OCI-M2 (cell line): ENCODE results near the gene SPIN3.
"Not testable (repeated sequence)": the region's sequence is repeated elsewhere in the genome, so short reads cannot be mapped to it uniquely, and the experiment has no call there.

Experiments used
- DNase-seq: peaks from one replicate; lab custom pipeline; 2025; ENCODE audit not compliant: unreplicated experiment; lab: John Stamatoyannopoulos, UW

The SPIN3 gene

DNA sequence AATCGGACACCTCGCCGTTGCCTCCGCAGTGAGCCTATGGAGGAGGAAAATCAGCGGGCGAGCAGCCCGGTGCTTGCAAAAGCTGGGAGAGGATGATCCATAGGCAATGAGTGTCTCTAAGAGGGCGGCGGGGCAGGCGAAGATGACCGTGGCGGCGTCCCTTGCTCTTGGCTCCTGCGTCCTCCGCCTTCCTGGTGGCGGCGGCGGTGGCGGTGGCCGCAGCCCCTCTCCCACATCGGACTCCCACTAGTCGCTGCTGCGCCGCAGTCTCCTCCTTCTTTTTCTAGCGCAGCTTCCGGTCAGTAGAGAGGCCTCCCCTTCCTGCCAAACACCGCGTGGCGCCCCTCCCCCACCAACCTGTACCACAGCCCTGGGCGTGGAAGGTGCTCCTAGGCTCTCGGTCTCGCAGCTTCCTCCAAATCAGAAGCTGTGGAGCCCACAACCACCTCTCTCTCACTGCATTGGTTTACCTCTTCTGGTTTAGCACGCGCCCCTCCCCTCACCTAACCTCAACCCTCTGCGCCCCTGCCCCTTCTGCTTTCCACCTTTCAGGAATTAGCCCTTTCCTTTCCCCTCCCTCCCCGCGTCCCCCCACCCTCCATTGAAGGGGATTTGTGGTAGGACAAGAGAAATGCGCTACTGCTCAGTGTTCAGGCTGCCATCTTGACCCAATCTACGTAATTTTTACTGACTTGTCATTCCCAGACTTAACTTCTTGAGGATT lies at the start of gene SPIN3:
Gene SPIN3, minus strand, starts transcription at position 271 of the 724 bp plus-strand sequence. CDS start 594 bp downstream, outside the sequence.
- DNase-seq: no peak

DNA sequence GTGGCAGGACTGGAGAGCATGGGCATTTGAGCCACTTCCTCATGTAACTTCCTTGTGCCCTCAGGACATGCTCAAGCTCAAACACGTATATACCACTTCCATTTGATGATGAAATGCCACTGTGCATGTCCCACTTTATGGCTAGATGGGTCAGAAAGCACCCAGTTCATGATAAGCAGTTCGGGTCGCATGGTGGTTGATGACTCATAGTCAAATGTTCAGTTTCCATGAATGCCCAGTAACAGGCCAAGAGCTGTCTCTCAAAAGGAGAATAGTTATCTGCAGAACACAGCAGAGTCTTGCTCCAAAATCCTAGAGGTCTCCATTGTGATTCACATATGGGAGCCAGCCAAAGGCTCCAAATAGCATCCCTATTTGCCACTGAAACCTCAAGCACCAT lies 48.9 kb upstream of the SPIN3 start:
- peak; percentile 6 for DNase-seq

DNA sequence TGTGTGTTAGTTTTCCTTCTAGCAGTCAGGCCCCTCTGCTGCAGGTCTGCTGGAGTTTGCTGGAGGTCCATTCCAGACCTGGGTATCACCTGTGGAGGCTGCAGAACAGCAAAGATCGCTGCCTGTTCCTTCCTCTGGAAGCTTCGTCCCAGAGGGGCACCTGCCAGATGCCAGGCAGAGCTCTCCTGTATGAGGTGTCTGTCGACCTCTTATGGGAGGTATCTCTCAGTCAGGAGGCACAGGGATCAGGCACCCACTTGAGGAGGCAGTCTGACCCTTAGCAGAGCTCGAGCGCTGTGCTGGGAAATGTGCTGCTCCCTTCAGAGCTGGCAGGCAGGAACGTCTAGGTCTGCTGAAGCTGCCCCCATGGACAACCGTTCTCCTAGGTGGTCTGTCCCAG lies 41.9 kb upstream of the SPIN3 start:
- not testable (repeated sequence) for DNase-seq

DNA sequence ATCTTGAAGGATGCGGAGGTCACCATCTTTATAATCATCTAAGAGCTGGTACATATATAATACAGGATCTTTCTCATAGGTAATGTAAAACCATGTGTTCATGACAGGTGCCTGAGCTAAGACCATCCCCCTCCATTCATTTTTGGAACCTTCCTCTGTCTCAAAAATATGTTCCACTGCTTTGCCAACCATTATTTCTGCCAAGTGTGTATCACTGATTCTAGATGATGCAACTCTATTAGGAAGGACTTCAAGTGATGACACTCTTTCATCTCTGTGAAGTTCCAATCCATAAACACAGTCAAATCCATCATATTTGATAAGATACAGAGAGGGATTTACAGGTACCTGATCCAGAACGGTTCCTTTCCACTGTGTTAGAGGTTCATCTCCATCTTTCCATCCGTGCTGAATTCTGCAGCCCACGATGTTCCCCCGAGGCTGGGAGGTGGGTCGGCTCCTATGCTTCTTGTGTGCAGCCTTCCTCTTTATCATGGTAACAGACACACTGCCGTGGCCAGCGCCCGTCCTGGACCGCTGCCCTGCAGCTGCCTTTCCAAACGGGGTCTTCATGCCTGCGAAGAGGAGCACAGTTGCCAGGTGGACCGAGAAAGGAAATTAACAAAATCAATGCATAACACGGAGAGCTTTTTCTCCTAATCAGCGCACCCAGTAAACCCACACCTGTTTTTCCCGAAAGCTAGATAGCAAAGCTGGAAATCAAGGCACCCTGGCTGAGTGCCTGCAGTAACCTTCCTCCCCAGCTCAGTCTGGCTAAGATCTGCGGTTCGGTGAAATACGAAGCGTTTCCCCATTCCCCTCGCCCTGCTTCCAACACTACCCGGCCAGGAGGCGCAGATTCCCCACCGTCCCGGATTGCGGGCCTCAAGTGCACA lies 718 bp downstream of the SPIN3 start:
- no peak for DNase-seq

DNA sequence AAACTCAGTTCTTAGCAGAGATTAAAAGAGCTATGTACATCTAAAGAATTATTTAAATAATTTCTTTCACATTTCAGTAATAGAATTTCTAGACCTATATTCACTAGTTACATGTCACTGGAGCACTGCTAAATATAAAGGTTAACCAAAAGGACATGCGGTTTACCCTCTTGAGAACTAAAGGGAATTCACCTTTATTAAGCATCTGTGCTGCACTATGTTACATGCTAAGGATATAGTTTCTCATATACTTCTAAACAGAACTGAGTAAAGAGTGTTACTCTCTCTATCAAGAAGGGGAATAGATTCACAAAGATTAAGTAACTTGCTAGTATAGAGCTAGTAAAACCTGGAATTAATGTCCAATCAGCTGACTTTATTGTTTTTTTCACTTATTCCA lies 7.6 kb downstream of the SPIN3 start:
- no peak for DNase-seq

DNA sequence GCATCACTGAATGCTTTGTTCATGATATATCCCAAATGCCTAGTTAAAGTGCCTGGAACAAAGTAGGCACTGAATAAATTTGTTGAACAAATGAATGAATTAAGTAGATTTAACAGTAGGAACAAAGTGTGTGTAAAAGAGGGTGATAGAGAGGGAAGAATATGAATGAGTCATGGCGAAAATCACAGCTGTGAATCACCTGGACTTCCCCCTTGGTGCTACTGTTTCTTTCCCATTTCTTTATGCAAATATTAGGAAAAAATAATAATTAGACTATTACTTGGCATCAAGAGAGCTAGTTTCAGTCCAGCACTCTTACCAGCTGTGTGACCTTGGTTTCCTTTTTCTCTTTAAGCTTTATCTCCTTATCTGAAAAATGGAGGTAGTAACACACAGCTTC lies 9.2 kb downstream of the SPIN3 start:
- DNase-seq: no peak

DNA sequence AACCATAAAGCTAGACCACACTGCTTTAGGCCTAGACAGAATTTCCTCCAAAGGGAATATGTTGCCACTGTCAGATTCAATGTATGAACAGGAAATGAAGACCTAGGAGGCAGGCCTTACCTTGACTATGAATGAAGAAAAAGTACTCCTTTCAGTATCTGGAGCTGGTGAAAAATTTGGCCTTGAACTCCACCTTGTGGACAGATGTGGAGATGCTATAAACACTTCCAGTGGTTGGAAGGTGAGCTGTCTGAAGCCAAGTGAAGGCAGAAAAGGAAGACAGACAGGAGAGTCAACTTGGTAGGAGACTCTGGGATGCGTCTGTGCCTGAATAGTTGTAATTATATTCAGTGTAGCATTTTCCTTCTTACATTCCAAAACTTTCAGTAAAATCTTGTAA lies 17.2 kb downstream of the SPIN3 start:
- DNase-seq: no peak

DNA sequence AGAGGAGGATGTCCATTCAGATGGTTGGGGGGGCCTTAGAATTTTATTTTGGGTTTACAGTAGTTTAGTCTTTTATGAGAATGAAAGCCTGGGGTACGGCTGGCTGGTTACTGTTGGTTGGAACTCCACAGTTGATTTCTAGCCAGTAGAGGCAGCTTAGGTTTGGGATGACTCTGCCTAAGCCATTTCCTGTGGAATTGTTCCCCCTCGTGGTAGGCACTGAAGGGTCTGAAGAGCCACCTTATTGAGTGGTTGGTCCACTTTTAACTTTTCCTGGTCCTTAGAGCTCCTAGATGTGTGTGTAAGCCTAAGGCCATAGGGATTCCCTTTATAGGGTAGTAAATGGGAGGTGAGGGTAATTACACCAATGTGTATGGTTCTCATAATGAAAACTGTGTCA lies 19.7 kb downstream of the SPIN3 start:
- DNase-seq: no peak

DNA sequence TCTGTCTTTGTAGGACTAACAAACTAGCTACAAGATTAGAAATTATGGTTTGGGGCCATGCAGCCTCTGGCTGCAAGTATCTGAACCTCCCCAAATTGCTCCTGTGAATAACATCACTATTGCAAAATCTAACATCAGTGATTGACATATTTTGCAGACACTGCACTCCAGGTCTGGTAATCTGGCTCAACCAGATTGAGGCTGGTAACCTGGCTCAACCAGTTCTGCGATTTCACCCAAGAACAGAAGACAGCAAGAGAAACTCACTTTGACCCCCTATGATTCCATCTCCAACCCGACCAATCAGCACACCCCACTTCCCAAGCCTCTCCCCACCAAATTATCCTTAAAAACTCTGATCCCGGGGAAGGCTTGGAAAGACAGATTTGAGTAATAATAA lies 20.9 kb downstream of the SPIN3 start:
- DNase-seq: no peak

DNA sequence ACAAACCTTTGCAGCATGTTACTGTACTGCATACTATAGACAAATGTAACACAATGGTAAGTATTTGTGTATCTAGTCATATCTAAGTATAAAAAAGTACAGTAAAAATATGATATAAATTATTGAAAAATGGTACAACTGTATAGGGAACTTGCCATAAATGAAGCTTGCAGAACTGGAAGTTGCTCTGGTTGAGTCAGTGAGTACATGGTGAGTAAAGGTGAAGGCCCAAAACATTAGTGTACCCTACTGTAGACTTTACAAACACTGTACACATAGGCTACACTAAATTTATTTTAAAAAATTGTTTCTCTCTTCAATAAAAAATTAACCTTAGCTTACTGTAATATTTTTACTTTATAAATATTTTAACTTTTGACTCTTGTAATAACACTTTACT lies 25.8 kb downstream of the SPIN3 start:
- DNase-seq: no peak

DNA sequence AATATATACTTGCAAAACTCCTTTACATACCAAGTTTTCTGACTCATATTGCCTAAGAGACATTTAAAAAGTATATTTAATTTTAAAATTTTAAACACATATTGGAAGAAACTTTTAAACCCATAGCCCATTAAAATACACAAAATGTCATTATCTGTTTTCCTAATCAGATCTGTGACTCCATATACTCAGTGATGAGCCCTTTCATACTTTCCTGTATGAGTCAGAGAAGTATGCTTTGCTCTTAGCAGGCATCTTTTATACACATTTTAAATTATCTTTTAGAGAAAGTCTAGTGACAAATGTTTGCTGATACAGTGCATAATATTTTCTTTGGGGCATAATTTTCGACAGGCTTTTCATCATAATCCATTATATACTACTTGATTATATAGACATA lies 26.4 kb downstream of the SPIN3 start:
- DNase-seq: no peak

DNA sequence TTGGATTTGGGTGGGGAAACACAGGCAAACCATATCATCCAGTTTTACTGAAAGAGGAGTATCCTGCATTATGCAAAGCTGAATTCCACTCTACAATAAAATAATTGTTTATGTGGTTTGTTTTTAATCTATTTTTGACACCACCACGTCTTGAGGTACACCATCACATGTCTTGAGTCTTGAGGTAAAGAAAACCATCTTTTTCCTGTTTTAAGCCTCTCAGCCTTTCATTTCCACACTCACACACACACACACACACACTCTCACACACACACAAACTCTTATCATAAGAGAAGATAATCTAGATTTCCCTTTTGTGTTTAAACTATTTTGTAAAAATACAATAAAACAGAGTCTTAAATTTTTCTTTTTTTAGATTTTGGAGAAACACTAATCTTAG lies 32.0 kb downstream of the SPIN3 start:
- DNase-seq: no peak

DNA sequence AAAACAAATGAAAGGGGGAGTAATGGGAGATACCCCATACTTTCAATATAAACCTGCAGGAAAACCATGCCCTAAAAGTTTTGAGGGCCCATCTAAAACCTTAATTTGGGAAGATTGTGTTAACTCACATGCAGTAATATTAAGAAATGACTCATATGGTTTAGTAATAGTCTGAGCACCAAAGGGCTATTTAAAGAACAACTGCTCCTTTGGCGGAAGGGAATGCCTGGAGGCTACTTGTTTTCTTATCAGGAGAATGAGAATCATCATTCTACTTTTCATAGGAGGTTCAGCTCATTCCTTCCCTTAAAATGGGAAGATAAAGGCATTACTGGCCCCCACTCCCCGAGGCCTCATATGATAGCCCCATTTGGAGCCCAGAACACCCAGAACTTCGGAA lies 47.6 kb downstream of the SPIN3 start:
- no peak for DNase-seq

DNA sequence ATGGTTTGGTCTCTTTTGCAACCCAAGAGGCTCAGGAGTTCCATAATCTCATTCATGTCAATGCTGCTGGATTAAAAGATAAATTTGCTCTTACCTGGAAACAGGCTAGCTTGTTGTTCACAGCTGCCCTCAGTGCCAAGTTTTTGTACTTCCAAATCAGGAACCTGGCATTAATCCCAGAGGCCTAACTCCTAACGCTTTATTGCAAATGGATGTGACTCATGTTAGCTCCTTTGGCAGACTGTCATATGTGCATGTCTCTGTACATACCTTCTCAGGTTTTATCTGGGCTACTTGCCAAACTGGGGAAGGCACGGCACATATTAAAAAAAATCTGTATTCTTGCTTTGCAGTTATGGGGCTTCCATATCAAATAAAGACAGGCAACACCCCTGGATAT lies 49.1 kb downstream of the SPIN3 start:
- not testable (repeated sequence) for DNase-seq

DNA sequence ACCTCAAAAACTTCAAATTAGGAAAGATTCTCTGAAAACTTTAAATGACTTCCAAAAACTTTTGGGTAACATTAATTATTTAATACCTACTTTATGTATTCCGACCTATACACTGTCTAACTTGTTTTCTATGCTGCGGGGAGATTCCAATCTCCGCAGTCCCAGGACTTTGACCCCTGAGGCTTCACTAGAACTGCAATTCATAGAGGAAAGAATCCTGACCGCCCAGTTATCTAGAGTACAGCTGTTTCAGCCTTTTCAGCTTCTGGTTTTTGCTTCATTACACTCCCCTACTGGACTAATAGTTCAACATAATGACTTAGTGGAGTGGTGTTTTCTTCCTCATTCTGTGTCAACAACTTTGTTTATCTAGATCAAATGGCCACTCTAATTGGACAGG lies 50.1 kb downstream of the SPIN3 start:
- not testable (repeated sequence) for DNase-seq

DNA sequence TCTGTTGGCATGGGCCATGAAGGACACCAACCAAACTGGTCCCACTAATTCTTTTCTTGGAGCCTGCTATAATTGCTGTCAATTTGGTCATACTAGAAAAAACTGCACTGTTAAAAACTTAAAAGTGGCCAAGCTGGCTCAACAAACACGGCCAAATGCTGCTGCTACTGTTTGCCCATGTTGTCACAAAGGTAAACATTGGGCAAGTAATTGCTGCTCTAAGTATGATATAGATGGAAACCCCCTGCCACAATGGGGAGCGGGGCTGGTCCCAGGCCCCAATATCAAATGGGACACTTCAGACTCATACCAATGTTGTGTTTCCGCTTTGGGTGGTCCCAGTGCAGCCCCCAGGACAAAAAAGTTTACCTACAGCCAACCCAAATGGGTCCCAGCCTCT lies 52.1 kb downstream of the SPIN3 start:
- DNase-seq: no peak
